Measurements from ENCODE around the gene THSD4. TPM values are rescaled to one million over a fixed set of nuclear protein-coding genes. Genes with fewer than 3 reads are reported as not detected.
A peak's percentile ranks its signal among the peaks of the same experiment; 100 is the strongest.

Gene THSD4
- total and polyA plus RNA-seq, 2 of the 8 experiments (the other 6 are each of a cell fraction or from before 2014, with no cell fraction given), result 2.5 to 6.2 TPM

GRCh38 chr15:71807125-71807629 is 691.9 kb downstream of the THSD4 start (continued):
- TF ChIP-seq EGR1 (IDR thresholded peaks at IDR 0.05; ENCODE audit: borderline replicate concordance, low read depth, low read length) (peak; percentile 42; the same call in 1 of the 2 replicates), CEBPB (IDR thresholded peaks at IDR 0.05; ENCODE audit: low read depth, low read length) (no peak), FOSL1 (IDR thresholded peaks at IDR 0.05; ENCODE audit: insufficient read depth, low read depth, low read length) (no peak), SUZ12 (IDR thresholded peaks at IDR 0.05; ENCODE audit: low read length) (no peak), ASH2L (IDR thresholded peaks at IDR 0.05; ENCODE audit: low read length) (peak; percentile 85), USF2 (IDR thresholded peaks at IDR 0.05; ENCODE audit: low read length) (no peak), SP4 (IDR thresholded peaks at IDR 0.05; ENCODE audit: low read length) (no peak)

All from H1 (cell line).